Tibial nerve (tissue), 3 donors: ENCODE measurements around the gene KCNMA1.

Experiments
- CTCF ChIP-seq, 5 experiments: fragments of 200-600 bp in 3 of 5; fragments of 450-650 bp in 2 of 5; sonication (generic) in 3 of 5; IDR thresholded peaks; one replicate each; pipeline ENCODE4 v1.5.1; 2016 to 2019; ENCODE audit warnings: antibody characterized with exemption in 5 of 5, mild to moderate bottlenecking in 3 of 5, moderate library complexity in 2 of 5
- POLR2A ChIP-seq, 2 donors: fragments of 450-650 bp; IDR thresholded peaks; one replicate each; pipeline ENCODE4 v1.6.1; 2017; ENCODE audit warnings: antibody characterized with exemption in 2 of 2, mild to moderate bottlenecking in 2 of 2, moderate library complexity in 2 of 2

GRCh38 chr10:77680065-77680464, 42.5 kb upstream of the KCNMA1 start:
- TF ChIP-seq POLR2A (IDR thresholded peaks at IDR 0.05) (no peak), CTCF (IDR thresholded peaks at IDR 0.05) (no peak)
